ENCODE results near the gene SLC35F3. TPM values are rescaled to one million over a fixed set of nuclear protein-coding genes. Genes with fewer than 3 reads are reported as not detected.

Gene SLC35F3
- total RNA-seq, 4 donors from 2014 or later, result 0.82 TPM; not detected in 3

DNA sequence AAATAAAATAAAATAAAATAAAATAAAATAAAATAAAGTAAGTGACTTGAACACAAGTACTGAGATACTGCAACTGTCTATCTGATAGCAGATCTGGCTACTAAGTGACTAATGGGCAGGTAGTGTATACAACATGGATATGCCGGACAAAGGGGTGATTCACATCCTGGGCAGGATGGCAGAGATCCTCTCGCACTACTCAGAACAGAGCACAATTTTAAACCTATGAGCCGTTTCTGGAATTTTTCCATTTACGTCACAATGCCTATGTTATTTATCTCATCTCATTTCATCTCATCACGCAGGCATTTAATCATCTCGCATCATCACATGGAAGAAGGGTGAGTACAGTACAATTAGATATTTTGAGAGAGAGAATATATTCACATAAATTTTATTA is 235.5 kb downstream of the SLC35F3 start:
- intact Hi-C loops (cut with DNase I; ENCODE audit: low total_unique reads), result no loop called here
- TF ChIP-seq, protein P1, sequence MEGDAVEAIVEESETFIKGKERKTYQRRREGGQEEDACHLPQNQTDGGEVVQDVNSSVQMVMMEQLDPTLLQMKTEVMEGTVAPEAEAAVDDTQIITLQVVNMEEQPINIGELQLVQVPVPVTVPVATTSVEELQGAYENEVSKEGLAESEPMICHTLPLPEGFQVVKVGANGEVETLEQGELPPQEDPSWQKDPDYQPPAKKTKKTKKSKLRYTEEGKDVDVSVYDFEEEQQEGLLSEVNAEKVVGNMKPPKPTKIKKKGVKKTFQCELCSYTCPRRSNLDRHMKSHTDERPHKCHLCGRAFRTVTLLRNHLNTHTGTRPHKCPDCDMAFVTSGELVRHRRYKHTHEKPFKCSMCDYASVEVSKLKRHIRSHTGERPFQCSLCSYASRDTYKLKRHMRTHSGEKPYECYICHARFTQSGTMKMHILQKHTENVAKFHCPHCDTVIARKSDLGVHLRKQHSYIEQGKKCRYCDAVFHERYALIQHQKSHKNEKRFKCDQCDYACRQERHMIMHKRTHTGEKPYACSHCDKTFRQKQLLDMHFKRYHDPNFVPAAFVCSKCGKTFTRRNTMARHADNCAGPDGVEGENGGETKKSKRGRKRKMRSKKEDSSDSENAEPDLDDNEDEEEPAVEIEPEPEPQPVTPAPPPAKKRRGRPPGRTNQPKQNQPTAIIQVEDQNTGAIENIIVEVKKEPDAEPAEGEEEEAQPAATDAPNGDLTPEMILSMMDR (IDR thresholded peaks at IDR 0.05 in 4 of 5, conservative IDR thresholded peaks at IDR 0.05 in 1 of 5), result no peak
- TF ChIP-seq POLR2A (IDR thresholded peaks at IDR 0.05), result no peak
- in situ Hi-C loops (cut with MboI; ENCODE audit: low sequenced_read_pairs in 4 of 4), result no loop called here
- Histone ChIP-seq H3K27me3 (no peaks in the 10 kb centered on the region), H3K9me3 (no peaks in the 10 kb centered on the region), H3K27ac (no peak overlapping the region), H3K36me3 (no peaks in the 10 kb centered on the region), H3K4me1 (no peaks in the 10 kb centered on the region), H3K4me3 (no peak overlapping the region)
- ATAC-seq, result no peak
- DNase-seq, result no peak

DNA sequence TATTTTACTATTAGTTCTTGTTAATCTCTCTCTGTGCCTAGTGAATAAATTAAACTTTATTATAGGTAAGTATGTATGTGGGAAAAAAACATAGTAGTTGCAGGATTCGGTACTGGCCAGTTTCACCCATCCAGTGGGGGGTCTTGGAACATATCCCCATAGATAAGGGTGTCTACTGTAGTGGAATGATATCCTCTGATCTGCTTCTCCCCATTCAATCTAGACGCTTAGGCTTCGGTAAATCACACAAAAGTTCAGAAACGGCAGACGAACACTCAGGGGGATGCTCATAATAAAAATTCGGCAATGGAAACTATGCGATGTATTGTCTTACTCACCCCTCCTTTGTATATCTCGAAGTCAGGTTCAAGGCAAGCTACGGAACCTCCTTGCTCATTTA is 235.9 kb downstream of the SLC35F3 start:
- H3K4me1 ChIP-seq, result no peaks in the 10 kb centered on the region
- intact Hi-C loops (cut with DNase I; ENCODE audit: low total_unique reads) (no loop called here), in situ Hi-C loops (cut with MboI; ENCODE audit: low sequenced_read_pairs in 4 of 4) (no loop called here)
- no peaks in the 10 kb centered on the region for H3K27me3 ChIP-seq
- no peak for ATAC-seq
- no peak for DNase-seq
- H3K9me3 ChIP-seq, result no peaks in the 10 kb centered on the region
- TF ChIP-seq, protein P1 (IDR thresholded peaks at IDR 0.05 in 4 of 5, conservative IDR thresholded peaks at IDR 0.05 in 1 of 5), result no peak
- TF ChIP-seq POLR2A (IDR thresholded peaks at IDR 0.05), result no peak
- no peaks in the 10 kb centered on the region for H3K36me3 ChIP-seq
- H3K27ac ChIP-seq, result no peak overlapping the region
- no peak overlapping the region for H3K4me3 ChIP-seq

DNA sequence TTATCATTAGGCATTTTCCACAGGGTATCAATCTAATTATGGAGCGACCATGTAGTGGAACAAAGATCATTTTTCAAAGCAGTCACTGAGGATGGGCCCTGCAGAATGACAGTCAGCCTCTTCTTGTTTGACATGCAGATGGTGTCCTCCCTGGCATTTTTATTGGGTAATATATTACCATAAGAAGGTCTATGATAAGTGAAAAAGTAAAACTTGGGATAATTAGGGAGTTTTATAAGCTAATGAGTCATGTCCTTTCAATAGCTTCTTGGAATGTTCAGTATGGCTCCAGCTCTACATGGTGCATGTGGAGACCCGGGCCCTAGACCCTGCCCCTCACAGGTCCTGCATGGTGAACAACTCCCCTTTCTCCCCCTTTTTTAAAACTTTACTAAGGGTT is 236.5 kb downstream of the SLC35F3 start:
- H3K4me1 ChIP-seq, result no peaks in the 10 kb centered on the region
- ATAC-seq (no peak), DNase-seq (no peak)
- TF ChIP-seq, protein P1 (IDR thresholded peaks at IDR 0.05 in 4 of 5, conservative IDR thresholded peaks at IDR 0.05 in 1 of 5), result no peak
- no peak for TF ChIP-seq POLR2A (IDR thresholded peaks at IDR 0.05)
- H3K27me3 ChIP-seq, result no peaks in the 10 kb centered on the region
- intact Hi-C loops (cut with DNase I; ENCODE audit: low total_unique reads) (no loop called here), in situ Hi-C loops (cut with MboI; ENCODE audit: low sequenced_read_pairs in 4 of 4) (no loop called here)
- no peaks in the 10 kb centered on the region for H3K9me3 ChIP-seq
- no peak overlapping the region for H3K27ac ChIP-seq
- H3K36me3 ChIP-seq, result no peaks in the 10 kb centered on the region
- H3K4me3 ChIP-seq, result no peak overlapping the region

DNA sequence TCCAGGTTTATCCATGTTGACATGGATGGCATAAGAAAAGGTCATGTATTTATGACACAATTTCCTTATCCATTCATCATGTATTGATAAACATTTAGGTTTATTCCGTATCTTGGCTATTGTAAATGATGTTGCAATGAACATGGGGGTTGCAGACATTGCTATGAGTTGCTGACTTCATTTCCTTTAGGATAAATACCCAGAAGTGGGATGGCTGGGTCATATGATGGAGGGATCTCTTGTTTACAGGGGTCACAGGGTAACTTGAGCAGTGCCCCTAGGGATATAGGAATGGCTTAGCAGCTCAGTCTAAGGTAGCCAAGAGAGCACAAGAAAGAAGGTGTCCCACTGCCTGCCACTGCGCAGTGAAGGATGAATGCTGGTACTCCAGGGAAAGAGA is 239.2 kb downstream of the SLC35F3 start:
- TF ChIP-seq, protein P1 (IDR thresholded peaks at IDR 0.05 in 4 of 5, conservative IDR thresholded peaks at IDR 0.05 in 1 of 5), result no peak
- TF ChIP-seq POLR2A (IDR thresholded peaks at IDR 0.05), result no peak
- intact Hi-C loops (cut with DNase I; ENCODE audit: low total_unique reads), result no loop called here
- no peak for DNase-seq
- H3K9me3 ChIP-seq, result no peaks in the 10 kb centered on the region
- H3K4me1 ChIP-seq, result no peaks in the 10 kb centered on the region
- no peak overlapping the region for H3K27ac ChIP-seq
- ATAC-seq, result no peak
- H3K4me3 ChIP-seq, result no peak overlapping the region
- no peaks in the 10 kb centered on the region for H3K36me3 ChIP-seq
- no peaks in the 10 kb centered on the region for H3K27me3 ChIP-seq
- in situ Hi-C loops (cut with MboI; ENCODE audit: low sequenced_read_pairs in 4 of 4), result no loop called here

DNA sequence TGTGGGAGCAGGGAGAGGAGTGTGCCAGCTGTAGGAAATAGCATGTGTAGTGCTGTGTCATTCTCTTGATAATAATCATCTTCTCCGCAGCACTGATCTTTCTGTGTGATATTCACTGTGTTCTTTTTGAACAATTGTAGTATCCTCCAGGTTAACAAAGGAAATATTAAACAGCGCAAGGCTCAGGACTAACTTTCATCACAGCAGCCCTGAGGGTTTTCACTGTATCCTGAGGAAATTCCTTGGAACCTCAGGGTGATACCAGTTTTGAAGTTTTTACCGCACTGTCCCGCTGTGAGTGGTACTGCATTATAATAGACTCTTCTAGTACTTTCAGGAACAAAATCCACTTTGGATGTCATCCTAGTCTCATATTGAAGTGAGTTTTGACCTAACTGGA is 240.4 kb downstream of the SLC35F3 start:
- no peaks in the 10 kb centered on the region for H3K27me3 ChIP-seq
- H3K4me3 ChIP-seq, result no peak overlapping the region
- TF ChIP-seq, protein P1 (IDR thresholded peaks at IDR 0.05 in 4 of 5, conservative IDR thresholded peaks at IDR 0.05 in 1 of 5), result no peak
- no peak for TF ChIP-seq POLR2A (IDR thresholded peaks at IDR 0.05)
- no peaks in the 10 kb centered on the region for H3K36me3 ChIP-seq
- DNase-seq (no peak), ATAC-seq (no peak)
- H3K27ac ChIP-seq, result no peak overlapping the region
- intact Hi-C loops (cut with DNase I; ENCODE audit: low total_unique reads) (no loop called here), in situ Hi-C loops (cut with MboI; ENCODE audit: low sequenced_read_pairs in 4 of 4) (no loop called here)
- H3K4me1 ChIP-seq, result no peaks in the 10 kb centered on the region
- H3K9me3 ChIP-seq, result no peaks in the 10 kb centered on the region
